NB4 (cell line): ENCODE measurements around the gene SPTBN2.

ENCODE experiments used
- DNase-seq: peaks from one replicate; pipeline ENCODE4 v3.0.0; 2010; ENCODE audit warnings: low read depth
- H3K4me3 ChIP-seq: one replicate; pipeline ENCODE4 v1.5.1; 2011; ENCODE audit warnings: mild to moderate bottlenecking, low read depth, low read length, moderate library complexity
- MYC ChIP-seq: IDR thresholded peaks from 2 replicates; pipeline ENCODE4 v1.6.1; 2011; ENCODE audit warnings: low read depth, low read length
- POLR2A ChIP-seq: IDR thresholded peaks from 2 replicates; pipeline ENCODE4 v1.6.1; 2011; ENCODE audit warnings: mild to moderate bottlenecking; ENCODE audit not compliant: insufficient read length; ENCODE audit errors: extremely low read depth
- TF ChIP-seq, protein P1 (sequence below): IDR thresholded peaks from one replicate; pipeline ENCODE4 v1.5.1; 2012; ENCODE audit warnings: low read depth, low read length
- TF ChIP-seq, protein P2 (sequence below): IDR thresholded peaks from 2 replicates; pipeline ENCODE4 v1.6.1; 2011; ENCODE audit warnings: low read depth, low read length

Gene SPTBN2

DNA sequence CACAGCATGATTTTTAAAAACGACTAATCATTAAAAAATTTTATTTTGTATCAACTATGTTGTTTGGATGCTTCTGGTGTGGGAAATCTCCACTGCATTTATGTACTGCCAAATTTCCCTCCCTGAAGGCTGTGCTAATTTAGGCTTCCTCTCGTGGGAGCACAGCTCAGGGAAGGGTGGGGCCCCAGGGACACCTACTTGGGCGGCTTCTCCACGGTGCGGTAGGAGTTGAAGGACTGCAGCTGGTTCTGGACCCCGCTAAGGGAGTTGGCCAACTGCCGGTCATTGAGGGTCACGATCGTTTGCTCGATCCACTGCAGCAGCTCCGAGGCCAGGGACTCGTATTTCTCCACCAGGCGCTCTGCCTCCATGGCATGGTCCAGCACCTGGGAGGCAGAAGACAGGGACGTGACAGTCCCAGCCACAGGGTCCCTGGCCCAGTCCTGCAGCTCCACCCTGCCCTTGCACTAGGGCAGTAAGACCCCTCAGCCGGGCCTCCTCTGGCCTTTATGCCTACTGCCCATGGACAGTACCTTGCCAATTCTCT is 18.6 kb downstream of the SPTBN2 start:
- TF ChIP-seq, protein P1, sequence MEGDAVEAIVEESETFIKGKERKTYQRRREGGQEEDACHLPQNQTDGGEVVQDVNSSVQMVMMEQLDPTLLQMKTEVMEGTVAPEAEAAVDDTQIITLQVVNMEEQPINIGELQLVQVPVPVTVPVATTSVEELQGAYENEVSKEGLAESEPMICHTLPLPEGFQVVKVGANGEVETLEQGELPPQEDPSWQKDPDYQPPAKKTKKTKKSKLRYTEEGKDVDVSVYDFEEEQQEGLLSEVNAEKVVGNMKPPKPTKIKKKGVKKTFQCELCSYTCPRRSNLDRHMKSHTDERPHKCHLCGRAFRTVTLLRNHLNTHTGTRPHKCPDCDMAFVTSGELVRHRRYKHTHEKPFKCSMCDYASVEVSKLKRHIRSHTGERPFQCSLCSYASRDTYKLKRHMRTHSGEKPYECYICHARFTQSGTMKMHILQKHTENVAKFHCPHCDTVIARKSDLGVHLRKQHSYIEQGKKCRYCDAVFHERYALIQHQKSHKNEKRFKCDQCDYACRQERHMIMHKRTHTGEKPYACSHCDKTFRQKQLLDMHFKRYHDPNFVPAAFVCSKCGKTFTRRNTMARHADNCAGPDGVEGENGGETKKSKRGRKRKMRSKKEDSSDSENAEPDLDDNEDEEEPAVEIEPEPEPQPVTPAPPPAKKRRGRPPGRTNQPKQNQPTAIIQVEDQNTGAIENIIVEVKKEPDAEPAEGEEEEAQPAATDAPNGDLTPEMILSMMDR: no peak
- TF ChIP-seq MYC (no peak), POLR2A (no peak)
- TF ChIP-seq, protein P2, sequence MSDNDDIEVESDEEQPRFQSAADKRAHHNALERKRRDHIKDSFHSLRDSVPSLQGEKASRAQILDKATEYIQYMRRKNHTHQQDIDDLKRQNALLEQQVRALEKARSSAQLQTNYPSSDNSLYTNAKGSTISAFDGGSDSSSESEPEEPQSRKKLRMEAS: no peak
- H3K4me3 ChIP-seq: no peak overlapping the region
- no peak for DNase-seq

DNA sequence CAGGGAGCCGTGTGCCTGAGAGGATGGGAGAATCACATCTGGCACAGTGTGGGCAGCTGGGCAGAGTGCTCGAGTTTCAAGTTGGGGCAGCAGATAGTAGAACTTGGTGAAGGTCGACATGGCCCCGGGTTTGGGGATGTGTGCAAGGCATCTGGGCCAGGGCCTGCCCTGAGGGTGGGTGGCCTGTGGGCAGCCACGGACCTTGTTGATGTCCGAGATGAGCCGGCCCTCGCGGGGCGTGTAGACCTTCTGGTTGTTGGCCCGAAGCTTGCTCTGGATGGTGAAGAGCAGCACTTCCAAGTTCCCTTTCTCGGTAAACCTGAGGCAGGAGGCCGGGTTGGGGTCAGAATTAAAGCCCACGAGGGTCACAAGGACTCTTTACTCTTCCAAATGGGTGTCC is 20.3 kb downstream of the SPTBN2 start:
- DNase-seq: no peak
- TF ChIP-seq, protein P1: no peak
- TF ChIP-seq, protein P2: no peak
- no peak for TF ChIP-seq POLR2A
- no peak overlapping the region for H3K4me3 ChIP-seq

DNA sequence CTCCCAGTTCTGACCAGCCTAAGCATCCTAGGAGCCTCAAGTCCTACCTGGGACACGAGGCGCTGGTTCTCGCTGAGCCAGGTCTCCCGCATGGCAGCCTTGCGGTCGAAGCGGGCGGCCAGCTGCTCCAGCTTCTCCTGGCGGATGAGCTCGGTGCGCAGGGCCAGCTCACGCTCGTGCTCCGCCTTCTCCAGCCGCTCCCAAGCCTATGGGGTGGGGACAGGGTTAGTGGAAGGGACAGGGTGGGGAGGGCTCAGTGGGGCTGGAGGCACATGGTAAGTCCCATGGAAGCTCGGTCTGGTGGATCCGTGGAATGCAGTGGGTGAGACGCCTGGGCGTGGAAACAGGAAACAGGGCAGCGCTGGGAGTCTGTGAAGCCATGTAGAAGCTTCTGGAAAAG is 20.9 kb downstream of the SPTBN2 start:
- DNase-seq: no peak
- TF ChIP-seq, protein P2: no peak
- TF ChIP-seq POLR2A (no peak), MYC (no peak)
- TF ChIP-seq, protein P1: no peak
- no peak overlapping the region for H3K4me3 ChIP-seq

DNA sequence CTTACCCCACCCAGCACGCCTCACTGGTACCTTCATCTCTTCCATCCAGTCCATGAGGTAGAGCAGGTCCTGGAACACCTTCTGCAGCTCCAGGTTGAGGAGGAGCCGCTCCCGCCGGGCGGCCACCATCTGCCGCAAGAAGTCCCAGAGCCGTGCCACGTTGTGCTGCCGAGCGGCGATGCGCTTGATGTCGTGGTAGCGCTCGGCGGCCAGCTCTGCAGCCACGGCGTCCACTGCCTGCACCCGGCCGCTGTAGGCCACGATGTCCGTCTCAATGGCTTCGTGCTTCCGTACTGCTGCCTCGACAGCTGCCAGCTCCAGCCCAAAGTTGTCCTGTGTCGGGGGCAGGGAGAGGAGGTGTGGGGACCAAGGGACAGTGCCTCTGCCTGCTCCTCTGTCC is 21.5 kb downstream of the SPTBN2 start:
- H3K4me3 ChIP-seq: no peak overlapping the region
- TF ChIP-seq, protein P2: no peak
- TF ChIP-seq MYC (no peak), POLR2A (no peak)
- DNase-seq: no peak

DNA sequence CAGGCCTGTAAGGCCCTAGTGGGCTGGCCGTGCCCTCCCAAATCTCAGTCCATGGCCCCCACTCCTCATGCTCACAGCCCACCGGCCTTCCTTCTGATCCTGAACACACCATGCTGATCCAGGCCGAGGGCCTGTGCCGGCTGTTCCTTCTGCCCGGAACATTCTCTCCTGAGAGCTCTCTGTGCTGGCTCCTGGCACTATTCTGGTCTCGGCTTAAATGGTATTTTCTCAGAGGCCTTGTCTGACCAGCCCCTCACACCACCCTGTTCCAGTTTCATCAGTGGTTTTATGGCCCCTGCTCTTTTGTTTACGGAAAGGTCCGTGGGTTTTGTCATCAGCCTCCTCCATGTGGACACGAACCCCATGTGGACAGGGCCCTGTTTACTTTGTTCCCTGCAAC is 22.0 kb downstream of the SPTBN2 start:
- TF ChIP-seq, protein P2: no peak
- no peak for TF ChIP-seq POLR2A
- no peak for TF ChIP-seq MYC
- TF ChIP-seq, protein P1: no peak
- no peak for DNase-seq
- no peak overlapping the region for H3K4me3 ChIP-seq

DNA sequence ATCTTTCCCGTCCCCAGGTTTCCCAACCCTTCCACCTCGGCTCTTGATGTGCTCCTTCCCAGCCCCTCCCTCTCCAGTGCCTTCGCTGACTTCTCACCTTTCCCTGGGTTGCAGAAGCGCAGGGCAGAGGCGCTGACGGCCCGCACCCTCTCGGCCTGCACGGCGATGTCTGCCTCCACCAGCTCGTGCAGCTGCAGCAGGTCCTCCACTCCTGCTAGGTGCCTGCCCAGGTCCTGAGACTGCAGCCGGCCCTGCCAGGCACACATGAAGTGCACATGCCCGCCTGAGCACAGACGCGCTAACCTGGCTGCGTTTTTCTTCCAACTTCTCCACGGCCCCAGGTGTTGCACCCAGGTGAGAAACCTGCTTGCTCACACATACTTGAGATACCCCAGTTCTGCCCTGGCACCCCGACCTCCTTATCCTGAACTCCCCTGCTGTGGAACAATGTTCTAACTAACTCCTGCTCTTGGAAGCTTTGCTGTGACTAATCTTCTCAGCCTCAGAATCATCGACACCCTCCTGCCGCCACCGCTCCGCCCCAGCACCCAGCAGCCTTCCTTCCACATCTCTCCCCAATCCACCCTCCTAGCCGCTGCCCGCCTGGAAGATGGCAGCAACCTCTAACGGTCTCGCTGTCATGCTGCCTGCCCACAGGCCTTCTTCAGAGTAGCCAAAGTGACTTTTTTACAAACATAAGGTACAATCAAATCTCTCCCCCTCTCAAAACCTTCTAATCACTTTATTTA is 23.3 kb downstream of the SPTBN2 start:
- TF ChIP-seq MYC (no peak), POLR2A (no peak)
- TF ChIP-seq, protein P2: no peak
- TF ChIP-seq, protein P1: no peak
- no peak for DNase-seq
- H3K4me3 ChIP-seq: no peak overlapping the region
